DND-41 (cell line): Measurements from ENCODE around the gene CENPC.
"Not testable (repeated sequence)": the region's sequence is repeated elsewhere in the genome, so short reads cannot be mapped to it uniquely, and the experiment has no call there.

Experiments
- EZH2 ChIP-seq: IDR thresholded peaks from 3 replicates; pipeline ENCODE4 v1.6.1; 2012; ENCODE audit warnings: borderline replicate concordance, low read depth, mild to moderate bottlenecking, moderate library complexity, low read length, inconsistent platforms; ENCODE audit not compliant: severe bottlenecking
- TF ChIP-seq, protein P1 (sequence below): IDR thresholded peaks from 2 replicates; pipeline ENCODE4 v1.5.1; 2012; ENCODE audit warnings: borderline replicate concordance, low read length, moderate library complexity, mild to moderate bottlenecking; ENCODE audit not compliant: poor library complexity, severe bottlenecking; ENCODE audit errors: extremely low read depth

DNA sequence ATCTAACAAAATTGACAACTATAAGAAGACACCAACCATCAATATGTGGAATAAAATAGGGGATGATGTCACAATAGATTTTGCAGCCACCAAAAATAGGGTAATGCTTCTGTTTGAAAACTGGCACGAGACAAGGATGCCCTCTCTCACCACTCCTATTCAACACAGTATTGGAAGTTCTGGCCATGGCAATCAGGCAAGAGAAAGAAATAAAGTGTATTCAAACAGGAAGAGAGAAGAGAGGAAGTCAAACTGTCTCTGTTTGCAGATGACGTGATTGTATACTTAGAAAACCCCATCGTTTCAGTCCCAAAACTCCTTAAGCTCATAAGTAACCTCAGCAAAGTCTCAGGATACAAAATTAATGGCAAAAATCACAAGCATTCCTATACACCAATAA is 21.2 kb downstream of the CENPC start:
- TF ChIP-seq, protein P1, sequence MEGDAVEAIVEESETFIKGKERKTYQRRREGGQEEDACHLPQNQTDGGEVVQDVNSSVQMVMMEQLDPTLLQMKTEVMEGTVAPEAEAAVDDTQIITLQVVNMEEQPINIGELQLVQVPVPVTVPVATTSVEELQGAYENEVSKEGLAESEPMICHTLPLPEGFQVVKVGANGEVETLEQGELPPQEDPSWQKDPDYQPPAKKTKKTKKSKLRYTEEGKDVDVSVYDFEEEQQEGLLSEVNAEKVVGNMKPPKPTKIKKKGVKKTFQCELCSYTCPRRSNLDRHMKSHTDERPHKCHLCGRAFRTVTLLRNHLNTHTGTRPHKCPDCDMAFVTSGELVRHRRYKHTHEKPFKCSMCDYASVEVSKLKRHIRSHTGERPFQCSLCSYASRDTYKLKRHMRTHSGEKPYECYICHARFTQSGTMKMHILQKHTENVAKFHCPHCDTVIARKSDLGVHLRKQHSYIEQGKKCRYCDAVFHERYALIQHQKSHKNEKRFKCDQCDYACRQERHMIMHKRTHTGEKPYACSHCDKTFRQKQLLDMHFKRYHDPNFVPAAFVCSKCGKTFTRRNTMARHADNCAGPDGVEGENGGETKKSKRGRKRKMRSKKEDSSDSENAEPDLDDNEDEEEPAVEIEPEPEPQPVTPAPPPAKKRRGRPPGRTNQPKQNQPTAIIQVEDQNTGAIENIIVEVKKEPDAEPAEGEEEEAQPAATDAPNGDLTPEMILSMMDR, result not testable (repeated sequence)
- not testable (repeated sequence) for TF ChIP-seq EZH2
